Stimulated activated CD8-positive, alpha-beta memory T cell treated with anti-CD3 and anti-CD28 coated beads, Interleukin-4, amount 100 ng/mL, for 4 hours (primary cell): ENCODE results near the gene AHNAK2.

ENCODE experiments used
- DNase-seq, 2 donors: peaks; one replicate each; pipeline ENCODE4 v3.0.0-alpha.2; 2020; ENCODE audit warnings: low read depth in 2 of 2, low spot score in 1 of 2

AHNAK2 gene

GRCh38 chr14:105012171-105012985, 34.2 kb upstream of the AHNAK2 start:
- DNase-seq, result no peak

DNA sequence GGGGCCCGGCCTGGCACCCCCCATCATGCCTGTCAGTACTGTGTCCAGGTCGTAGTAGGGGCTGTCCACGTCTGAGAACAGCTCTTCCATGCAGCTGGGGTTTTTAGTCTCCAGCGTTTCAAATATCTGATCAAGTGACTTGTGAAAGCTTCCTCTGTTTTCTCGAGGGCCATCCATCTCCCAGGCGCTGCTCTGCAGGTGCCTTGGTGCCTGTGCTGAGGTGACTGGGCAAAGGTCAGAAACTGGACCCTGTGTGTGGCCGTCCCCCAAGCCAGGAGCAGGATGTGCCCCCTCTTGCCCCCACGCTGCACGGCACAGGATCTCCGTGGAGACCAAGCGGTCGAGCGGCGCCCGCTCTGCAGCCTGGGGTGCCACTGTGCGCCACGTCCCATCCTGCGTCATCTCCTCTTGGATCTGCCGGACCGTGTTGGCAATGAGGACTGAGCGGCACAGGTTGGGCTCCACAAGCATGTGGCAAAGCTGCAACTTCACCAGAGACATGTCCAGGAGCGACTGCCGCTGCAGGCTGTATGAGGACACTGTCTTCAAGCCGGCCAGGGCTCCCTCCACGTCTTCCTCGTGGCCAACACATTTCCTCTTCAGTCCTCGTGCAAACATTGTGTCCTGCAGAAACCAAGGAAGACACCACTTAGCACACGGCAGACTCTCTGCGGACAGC, 33.3 kb upstream of the AHNAK2 start:
- DNase-seq, result no peak

DNA sequence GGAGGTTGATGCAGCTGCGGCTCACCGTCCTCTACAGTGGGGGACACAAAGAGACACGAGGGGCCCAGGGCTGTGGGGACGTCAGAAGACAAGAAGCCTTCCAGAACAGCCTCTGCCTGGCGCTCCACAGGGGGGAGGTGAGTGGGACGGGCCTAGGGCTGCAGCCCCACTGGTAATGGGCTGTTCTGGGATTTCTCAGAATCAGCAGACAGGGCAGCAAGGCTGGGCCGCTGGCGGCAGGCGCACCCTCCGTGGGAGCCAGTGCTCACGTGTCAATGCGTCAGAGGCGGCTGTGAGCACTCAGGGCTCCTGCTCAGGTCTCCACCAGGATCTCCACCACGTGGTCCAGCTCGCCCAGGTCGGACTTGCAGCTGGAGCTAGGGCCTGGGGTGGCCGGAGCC, 32.7 kb upstream of the AHNAK2 start:
- no peak for DNase-seq

GRCh38 chr14:105010106-105010505, 31.9 kb upstream of the AHNAK2 start:
- DNase-seq, result no peak

DNA sequence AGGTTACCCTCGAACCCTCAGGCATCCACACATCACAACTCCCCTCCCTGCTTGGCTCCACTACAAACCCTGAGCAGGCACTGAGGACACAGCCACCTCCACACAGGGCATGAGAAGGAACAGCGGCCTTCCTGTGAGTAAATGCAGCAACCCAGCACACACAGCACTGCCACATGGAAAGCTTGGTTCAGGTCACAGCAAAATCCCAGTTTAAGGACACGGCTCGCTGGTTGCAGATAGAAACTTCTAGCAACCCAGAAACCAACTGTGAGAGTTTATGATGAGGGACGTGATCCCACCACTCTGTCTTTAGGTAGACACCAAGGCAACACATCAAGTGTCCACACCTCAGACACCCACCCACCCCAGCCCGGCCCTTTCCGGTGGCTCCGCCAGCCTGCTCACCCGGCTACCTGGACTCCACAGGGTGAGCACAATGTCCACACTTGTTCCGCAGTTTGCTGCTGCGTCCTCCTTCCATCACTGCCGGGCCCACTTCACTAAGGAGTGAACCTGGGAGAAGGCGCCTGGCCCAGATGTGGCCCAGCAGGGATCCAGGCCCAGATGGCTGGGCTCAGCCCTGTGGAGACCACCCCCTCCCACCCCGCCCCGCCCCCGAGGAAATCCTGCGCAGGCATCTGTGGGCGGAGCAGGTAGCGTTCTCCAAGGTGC, 29.6 kb upstream of the AHNAK2 start:
- no peak for DNase-seq

DNA sequence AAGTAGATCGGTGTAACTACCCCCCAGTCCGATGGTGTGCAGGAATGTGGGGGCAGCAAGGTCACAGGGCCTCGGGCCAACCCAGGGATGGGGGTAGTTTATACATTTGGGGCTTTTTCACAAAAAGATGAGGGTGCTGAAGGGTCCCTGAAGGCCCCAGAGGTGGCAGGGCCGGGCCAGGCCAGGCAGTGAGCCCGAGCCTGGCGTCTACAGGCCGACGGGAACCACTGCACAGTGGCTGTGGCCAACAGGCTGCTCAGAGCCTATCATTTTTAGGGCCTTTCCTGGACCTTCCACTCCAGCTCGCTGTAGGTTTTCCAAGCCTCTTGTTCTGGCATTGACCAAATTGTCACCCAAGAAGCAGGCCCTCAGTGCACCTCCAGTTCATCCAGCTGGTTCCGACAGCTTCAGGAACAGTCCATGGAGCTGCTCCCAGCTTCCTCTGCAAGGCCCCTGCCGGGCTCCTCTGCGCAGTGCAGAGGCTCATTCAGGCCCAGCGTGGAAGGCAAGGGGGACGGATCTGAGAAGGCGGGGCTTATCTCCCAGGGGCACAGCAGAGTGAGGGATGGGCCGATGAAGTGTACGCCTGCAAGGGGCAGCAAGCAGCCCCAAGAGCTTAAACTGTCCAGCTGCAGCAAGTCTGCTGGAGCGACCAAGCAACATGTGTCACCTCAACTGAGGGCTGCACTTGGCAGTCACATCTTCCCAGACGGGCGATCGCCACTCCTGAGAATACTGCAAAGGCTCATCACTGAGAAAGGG, 28.8 kb upstream of the AHNAK2 start:
- DNase-seq, result no peak

- no peak for DNase-seq
These were observed 28.0 kb upstream of the AHNAK2 start for GRCh38 chr14:105005929-105006830.

DNA sequence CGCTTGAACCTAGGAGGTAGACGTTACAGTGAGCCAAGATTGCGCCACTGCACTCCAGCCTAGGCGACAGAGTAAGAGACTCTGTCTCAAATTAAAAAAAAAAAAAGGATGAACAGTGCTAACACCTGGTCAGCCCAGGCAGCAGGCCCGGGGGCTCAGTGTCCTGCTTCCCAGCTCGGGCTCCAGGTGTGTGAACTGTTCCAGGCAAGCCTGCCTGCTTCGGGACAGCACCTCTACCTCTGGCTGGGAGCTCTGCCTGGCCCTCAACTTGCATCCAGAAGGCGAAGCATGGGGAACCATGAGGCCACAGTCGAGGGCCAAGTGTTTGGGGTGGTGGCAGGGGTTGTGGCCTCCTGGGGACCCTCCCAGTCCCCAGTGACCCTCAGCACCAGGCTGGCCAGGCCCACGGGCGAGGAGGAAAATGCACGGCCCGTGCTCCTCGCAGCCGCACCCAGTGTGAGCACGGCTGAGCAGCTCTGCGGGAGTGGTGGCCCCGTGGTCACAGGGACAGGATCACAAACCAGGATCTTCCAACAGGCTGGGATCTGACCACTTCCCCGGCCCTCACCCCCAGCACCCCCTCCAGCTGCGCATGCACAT, 27.3 kb upstream of the AHNAK2 start:
- DNase-seq, result no peak

- DNase-seq, result no peak
These were observed 21.2 kb upstream of the AHNAK2 start for GRCh38 chr14:104999361-104999760.

DNA sequence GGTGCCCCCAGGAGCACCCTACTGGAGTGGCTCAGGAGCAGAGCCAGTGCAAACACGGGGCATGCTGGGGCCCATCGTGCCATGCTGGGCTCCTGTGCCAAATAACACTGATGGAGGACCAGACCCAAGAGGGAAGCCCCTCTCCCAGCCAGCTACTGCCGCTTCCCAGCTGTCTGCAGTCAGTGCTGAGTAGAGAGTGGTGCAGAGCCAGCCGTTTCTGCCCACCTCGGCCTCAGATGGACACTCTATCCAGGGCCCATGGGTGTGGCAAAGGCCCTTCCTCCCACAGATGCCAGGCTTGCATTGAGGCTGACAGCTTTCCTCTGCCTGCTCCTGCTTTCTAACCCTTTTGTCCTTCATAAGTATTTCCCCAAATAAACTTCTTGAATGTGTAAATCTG, 20.6 kb upstream of the AHNAK2 start:
- no peak for DNase-seq

GRCh38 chr14:104996483-104996882, 18.3 kb upstream of the AHNAK2 start:
- no peak for DNase-seq

GRCh38 chr14:104996032-104996431, 17.9 kb upstream of the AHNAK2 start:
- DNase-seq, result no peak

GRCh38 chr14:104994978-104995377, 16.8 kb upstream of the AHNAK2 start:
- DNase-seq, result no peak

DNA sequence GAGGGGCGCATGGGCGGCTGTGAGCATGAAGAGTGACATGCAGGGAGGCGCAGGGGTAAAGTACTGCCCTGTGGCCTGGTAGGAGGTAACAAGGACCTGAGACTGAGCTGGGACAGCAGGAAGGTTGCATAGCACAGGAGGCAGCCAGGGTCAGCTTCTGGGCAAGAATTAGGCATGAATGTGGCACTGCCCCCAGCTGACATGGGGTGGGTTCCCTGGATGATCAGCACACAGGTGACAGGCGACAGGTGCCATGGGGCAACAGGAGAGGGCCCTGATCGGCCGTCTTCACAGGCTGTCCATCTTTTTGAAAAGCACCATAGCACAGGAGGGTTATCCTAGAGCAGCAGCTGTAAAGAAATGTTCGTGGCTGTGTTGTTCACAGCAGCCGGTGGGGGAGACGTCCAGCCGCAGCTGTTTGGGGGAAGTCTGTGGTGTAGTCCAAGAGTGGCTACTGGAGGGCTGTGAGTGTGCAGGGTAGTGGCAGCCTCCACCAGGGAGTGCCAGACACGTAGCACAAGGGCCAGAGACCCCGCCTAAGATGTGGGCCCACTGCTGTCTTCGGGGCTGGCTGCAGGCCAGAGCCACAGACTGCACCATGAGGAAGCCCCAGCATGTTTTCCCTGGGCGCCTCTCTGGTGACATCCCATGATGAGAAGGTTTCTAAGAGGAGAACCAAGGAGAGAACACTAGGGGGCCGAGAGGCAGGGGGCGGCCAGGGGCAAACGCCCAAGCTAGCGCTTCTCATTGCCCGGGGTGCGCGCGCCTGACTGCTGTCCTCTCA, 15.8 kb upstream of the AHNAK2 start:
- DNase-seq, result no peak

DNA sequence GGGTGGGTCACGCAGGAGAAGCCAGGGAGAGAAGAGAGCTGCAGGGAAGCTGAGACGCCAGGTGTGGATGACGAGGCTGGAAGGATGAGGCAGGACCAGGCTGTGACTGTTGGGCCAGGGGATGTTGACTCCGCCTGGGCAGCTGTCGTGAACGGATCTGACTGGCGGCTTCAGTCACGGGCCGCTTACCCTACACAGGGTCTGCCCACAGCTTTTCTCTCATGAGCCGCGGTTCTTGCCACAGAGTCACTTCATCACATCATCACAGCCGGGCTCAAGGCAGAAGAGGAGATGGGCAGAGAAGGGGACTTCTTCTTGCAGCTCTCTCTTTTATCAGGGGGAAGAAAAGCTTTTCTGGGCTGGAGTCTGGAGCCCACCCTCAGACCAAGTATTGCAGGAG, 15.1 kb upstream of the AHNAK2 start:
- DNase-seq, result no peak

DNA sequence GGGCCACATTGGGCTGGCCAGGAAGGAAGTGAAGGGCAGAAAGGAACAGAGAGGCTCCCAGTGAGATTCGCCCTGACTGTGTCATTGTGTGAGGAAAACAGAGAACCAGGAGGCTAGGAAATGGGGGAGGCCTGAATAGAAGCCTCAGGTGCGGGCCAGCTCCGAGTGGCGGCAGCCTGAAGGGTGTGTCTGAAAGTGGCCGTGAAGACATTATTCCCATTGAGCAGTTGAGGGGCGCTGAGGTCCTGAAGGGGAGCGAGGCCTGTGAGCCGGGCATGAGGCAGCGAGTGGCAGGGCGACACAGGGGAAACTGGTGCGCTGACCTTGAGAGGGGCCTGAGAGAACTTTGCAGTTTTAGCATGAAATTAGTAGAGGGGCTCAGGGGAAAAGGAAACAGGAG, 14.3 kb upstream of the AHNAK2 start:
- no peak for DNase-seq

DNA sequence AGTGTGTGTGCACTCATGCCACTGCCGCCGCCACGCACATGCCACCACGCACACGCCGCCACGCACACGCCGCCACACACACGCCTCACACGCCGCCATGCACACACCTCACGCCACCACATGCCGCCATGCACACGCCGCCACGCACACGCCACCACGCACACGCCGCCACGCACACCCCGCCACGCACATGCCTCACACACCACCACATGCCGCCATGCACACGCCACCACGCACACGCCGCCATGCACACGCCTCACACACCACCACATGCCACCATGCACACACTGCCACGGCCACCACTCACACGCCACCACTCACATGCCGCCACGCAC, 13.7 kb upstream of the AHNAK2 start:
- no peak for DNase-seq

DNA sequence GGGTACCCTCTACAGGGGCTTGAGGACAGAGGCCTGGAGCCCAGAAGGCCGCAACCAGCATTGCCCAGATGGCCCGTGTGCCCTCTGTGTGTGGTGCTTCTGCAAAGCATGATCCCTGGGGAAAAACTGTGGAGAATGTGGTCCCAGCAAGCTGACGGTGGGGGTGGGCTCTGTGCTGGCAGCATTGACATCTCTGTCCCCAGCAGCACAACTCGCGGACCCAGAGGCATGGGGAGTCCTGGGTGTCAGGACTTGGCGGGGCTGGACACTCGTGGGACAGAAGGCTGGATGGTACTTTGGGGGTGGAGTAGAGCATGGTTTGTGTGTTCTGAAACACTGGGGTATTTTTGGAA, 11.8 kb upstream of the AHNAK2 start:
- DNase-seq, result no peak

DNA sequence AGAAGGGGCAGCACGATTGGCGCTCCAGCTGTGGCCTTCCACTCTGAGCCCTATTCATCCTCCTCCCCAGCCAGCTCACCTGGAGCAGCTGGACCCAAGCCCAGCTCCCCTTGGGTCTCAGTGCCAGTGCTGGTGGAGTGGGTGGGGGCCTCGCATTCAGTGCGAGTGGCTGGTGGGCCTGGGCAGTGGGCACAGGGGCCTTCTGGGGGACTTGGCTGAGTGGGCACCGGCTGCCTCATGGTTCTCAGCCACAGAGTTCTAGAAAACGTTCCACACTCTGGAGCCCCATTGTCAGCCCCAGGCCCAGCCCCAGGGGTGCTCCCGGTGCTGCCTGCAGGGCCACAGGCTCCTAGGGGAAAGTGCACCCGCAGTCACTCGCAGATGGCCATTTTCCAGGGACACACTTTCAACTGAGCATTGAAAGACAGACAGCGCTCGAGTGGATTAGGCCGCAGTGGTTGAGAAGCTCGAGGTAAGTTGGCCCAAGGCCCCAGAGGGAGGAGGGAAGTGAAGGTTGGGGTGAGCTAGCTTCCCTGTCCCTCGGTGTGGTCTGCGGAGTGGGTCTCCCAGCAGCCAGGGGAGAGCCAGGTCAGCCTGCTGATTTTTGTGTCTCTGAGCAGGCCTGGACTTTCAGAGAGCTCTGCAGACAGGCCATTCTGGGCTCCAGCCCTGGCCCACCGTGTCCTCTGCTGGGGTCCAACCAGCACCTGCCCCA, 11.2 kb upstream of the AHNAK2 start:
- DNase-seq, result no peak
